HG02885 (cell line): ENCODE measurements around the gene ANKRD28.

Experiments
- ATAC-seq: cut with Tn5 transposase; IDR thresholded peaks from one replicate; pipeline ENCODE4 v1.9.1; 2021; ENCODE audit warnings: mild to moderate bottlenecking; ENCODE audit not compliant: unreplicated experiment, poor library complexity

Gene ANKRD28

GRCh38 chr3:15679306-15679705 is 118.5 kb downstream of the ANKRD28 start:
- ATAC-seq: no peak

GRCh38 chr3:15676259-15676658 is 121.5 kb downstream of the ANKRD28 start:
- ATAC-seq: no peak

- ATAC-seq: no peak
Observed at GRCh38 chr3:15673536-15673935, 124.2 kb downstream of the ANKRD28 start.

- ATAC-seq: no peak
Observed at GRCh38 chr3:15667484-15667883, 130.3 kb downstream of the ANKRD28 start.

GRCh38 chr3:15666277-15666676 is 131.5 kb downstream of the ANKRD28 start:
- ATAC-seq: no peak

GRCh38 chr3:15665510-15666150 is 132.1 kb downstream of the ANKRD28 start:
- ATAC-seq: no peak

GRCh38 chr3:15664144-15664543 is 133.6 kb downstream of the ANKRD28 start:
- no peak for ATAC-seq

- ATAC-seq: no peak
Observed at GRCh38 chr3:15660055-15660935, 137.5 kb downstream of the ANKRD28 start.

GRCh38 chr3:15659254-15659975 is 138.4 kb downstream of the ANKRD28 start:
- ATAC-seq: no peak

GRCh38 chr3:15657016-15657415 is 140.8 kb downstream of the ANKRD28 start:
- no peak for ATAC-seq

- no peak for ATAC-seq
Observed at GRCh38 chr3:15656342-15656741, 141.4 kb downstream of the ANKRD28 start.

- ATAC-seq: no peak
Observed at GRCh38 chr3:15654891-15655290, 142.9 kb downstream of the ANKRD28 start.

GRCh38 chr3:15654127-15654526 is 143.7 kb downstream of the ANKRD28 start:
- no peak for ATAC-seq

GRCh38 chr3:15653321-15653720 is 144.5 kb downstream of the ANKRD28 start:
- no peak for ATAC-seq

GRCh38 chr3:15651396-15651795 is 146.4 kb downstream of the ANKRD28 start:
- no peak for ATAC-seq

- ATAC-seq: no peak
Observed at GRCh38 chr3:15649858-15650257, 147.9 kb downstream of the ANKRD28 start.

GRCh38 chr3:15649341-15649740 is 148.4 kb downstream of the ANKRD28 start:
- ATAC-seq: no peak

- peak; percentile 94 for ATAC-seq
Observed at GRCh38 chr3:15647611-15648167, 150.1 kb downstream of the ANKRD28 start.

GRCh38 chr3:15646851-15647511 is 150.8 kb downstream of the ANKRD28 start:
- no peak for ATAC-seq
